Right lobe of liver (tissue), 6 donors: ENCODE measurements around the gene KCNH5. TPM values are rescaled to one million over a fixed set of nuclear protein-coding genes. Genes with fewer than 3 reads are reported as not detected.

ENCODE experiments used
- ATAC-seq, 4 donors: fragments of 200-7000 bp; cut with Tn5 transposase; one replicate each; pipeline ENCODE4 v1.9.1; 2020; ENCODE audit warnings: mild to moderate bottlenecking in 4 of 4, moderate library complexity in 4 of 4
- DNase-seq, 3 donors: peaks; one replicate each; pipeline ENCODE4 v3.0.0-alpha.2; 2020
- H3K27ac ChIP-seq, 3 donors: fragments of 200-600 bp; one replicate each; pipeline ENCODE4 v1.8.0; 2022
- H3K27me3 ChIP-seq, 2 donors: fragments of 200-600 bp; one replicate each; pipeline ENCODE4 v1.8.0; 2022
- H3K36me3 ChIP-seq, 4 donors: fragments of 200-600 bp; sonication (generic) in 1 of 4; one replicate each; pipeline versions ENCODE4 v1.5.1 to v1.8.0; 2017 to 2022; ENCODE audit warnings: control low read depth in 1 of 4
- H3K4me1 ChIP-seq, 4 donors: fragments of 200-600 bp; sonication (generic) in 1 of 4; one replicate each; pipeline versions ENCODE4 v1.5.1 to v1.8.0; 2017 to 2022; ENCODE audit warnings: control low read depth in 1 of 4
- H3K4me3 ChIP-seq, 3 donors: fragments of 200-600 bp; one replicate each; pipeline ENCODE4 v1.8.0; 2022
- H3K9me3 ChIP-seq, 4 donors: fragments of 200-600 bp; sonication (generic) in 1 of 4; one replicate each; pipeline versions ENCODE4 v1.5.1 to v1.8.0; 2017 to 2022; ENCODE audit warnings: control low read depth in 1 of 4
- CTCF ChIP-seq, 4 donors: fragments of 200-600 bp in 3 of 4; fragments of 450-650 bp in 1 of 4; IDR thresholded peaks; one replicate each; pipeline versions ENCODE4 v1.5.1 to v1.8.0; 2016 to 2022; ENCODE audit warnings: antibody characterized with exemption in 4 of 4, mild to moderate bottlenecking in 2 of 4
- POLR2A ChIP-seq: fragments of 450-650 bp; IDR thresholded peaks from one replicate; pipeline ENCODE4 v1.6.1; 2017; ENCODE audit warnings: antibody characterized with exemption, mild to moderate bottlenecking
- WGBS: methylation state at CpG from one replicate; pipeline ENCODE4 v1.1.6; 2018; ENCODE audit warnings: low coverage, low lambda C conversion rate; ENCODE audit not compliant: insufficient coverage; ENCODE audit errors: missing lambda C conversion rate; 5-methylcytosine and 5-hydroxymethylcytosine counted together
- intact Hi-C, 2 donors: fragments of 100-400 bp; cut with DNase I; formaldehyde crosslinking; loops; one replicate each; pipeline versions ENCODE4 v1.11.2 to v1.14.1; 2022
- total RNA-seq, 6 experiments: library from RNA; depleted of rRNA in 2 of 6; stranded (reverse); fragments of >200 nt in 2 of 6; fragmentation: NEBNext Ultra II Directional in 3 of 6; extraction: Animal tissue kit (Norgen Biotek cat#: 25700) in 3 of 6; gene quantifications; one replicate each; pipeline versions ENCODE4 v1.1.0 to v1.2.4, GENCODE V29; 2016 to 2023
- donor health status: DM: no; HTN: yes; CAD: no.
- donor health status: DM: no; HTN: no; CAD: no.
- donor health status: DM: no; HTN: no; CAD: no.
- donor health status: DM: no; HTN: yes; CAD: no.
- donor health status: DM: no; HTN: yes; CAD: no.

Gene KCNH5
- total RNA-seq, 6 experiments from 2014 or later, result not detected

DNA sequence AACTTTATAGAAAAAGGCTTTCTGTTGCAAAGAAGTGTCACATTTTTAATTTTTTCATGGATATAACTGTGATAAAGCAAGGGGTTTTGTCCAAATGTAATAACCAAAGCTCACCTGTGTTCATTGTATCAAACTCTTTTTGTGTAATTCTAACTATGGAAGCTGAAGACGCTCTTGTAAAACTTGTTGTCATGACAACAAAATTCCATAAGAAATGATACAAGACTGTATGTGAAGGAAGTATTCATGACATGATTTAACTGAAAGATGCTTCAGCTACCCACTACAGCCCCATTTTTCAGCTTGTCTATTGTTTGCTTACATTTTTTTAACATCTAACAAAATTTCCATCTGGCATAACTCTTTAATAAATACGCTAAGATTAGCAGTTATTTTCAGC is 360.9 kb downstream of the KCNH5 start:
- TF ChIP-seq CTCF (IDR thresholded peaks at IDR 0.05), result no peak
- TF ChIP-seq POLR2A, result no peak
- H3K4me3 ChIP-seq, result no peak overlapping the region
- H3K27me3 ChIP-seq, result no peaks in the 10 kb centered on the region
- H3K27ac ChIP-seq, result no peak overlapping the region
- no peaks in the 10 kb centered on the region for H3K36me3 ChIP-seq
- no peaks in the 10 kb centered on the region for H3K9me3 ChIP-seq
- intact Hi-C loops, result no loop called here
- ATAC-seq (no peak), DNase-seq (no peak)
- H3K4me1 ChIP-seq, result no peaks in the 10 kb centered on the region
- 71% methylated on average over 2 of the region's 2 CpGs for WGBS

DNA sequence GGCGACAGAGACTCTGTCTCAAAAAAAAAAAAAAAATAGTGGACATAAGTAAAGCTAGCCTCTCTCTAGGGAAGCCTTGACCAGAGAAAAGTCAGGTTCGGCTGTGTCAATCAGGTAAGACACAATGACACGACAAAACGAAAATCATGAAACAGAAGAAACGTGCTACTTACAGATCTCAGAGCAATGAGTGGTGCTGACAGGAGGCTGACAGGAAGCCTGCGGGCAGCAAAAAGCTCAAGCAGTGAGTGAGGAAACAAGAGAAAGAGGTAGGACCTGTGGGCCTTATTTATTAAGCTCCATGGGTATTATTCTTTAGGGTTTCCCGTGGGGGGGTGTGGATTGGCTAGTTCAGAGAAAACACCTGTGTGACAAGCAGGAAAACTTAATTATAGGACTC is 363.1 kb downstream of the KCNH5 start:
- DNase-seq (no peak), ATAC-seq (no peak)
- Histone ChIP-seq H3K4me3 (no peak overlapping the region), H3K27me3 (no peaks in the 10 kb centered on the region), H3K36me3 (no peaks in the 10 kb centered on the region), H3K27ac (no peak overlapping the region), H3K4me1 (no peaks in the 10 kb centered on the region), H3K9me3 (no peaks in the 10 kb centered on the region)
- intact Hi-C loops, result no loop called here
- WGBS, result 76% methylated on average over 7 of the region's 7 CpGs
- TF ChIP-seq POLR2A (no peak), CTCF (IDR thresholded peaks at IDR 0.05) (no peak)

- H3K27ac ChIP-seq, result no peak overlapping the region
- H3K27me3 ChIP-seq, result no peaks in the 10 kb centered on the region
- H3K4me3 ChIP-seq, result no peak overlapping the region
- TF ChIP-seq POLR2A (no peak), CTCF (IDR thresholded peaks at IDR 0.05) (no peak)
- ATAC-seq, result no peak
- H3K36me3 ChIP-seq, result no peaks in the 10 kb centered on the region
- intact Hi-C loops, result no loop called here
- no peak for DNase-seq
- 41% methylated on average over 4 of the region's 4 CpGs for WGBS
- no peaks in the 10 kb centered on the region for H3K4me1 ChIP-seq
- no peaks in the 10 kb centered on the region for H3K9me3 ChIP-seq
Observed at GRCh38 chr14:62674563-62675237, 370.6 kb downstream of the KCNH5 start.

GRCh38 chr14:62673014-62673755 is 372.1 kb downstream of the KCNH5 start:
- Histone ChIP-seq H3K9me3 (no peaks in the 10 kb centered on the region), H3K4me1 (no peaks in the 10 kb centered on the region), H3K27me3 (no peaks in the 10 kb centered on the region), H3K36me3 (no peaks in the 10 kb centered on the region), H3K27ac (no peak overlapping the region), H3K4me3 (no peak overlapping the region)
- intact Hi-C loops, result no loop called here
- TF ChIP-seq CTCF (IDR thresholded peaks at IDR 0.05) (no peak), POLR2A (no peak)
- 65% methylated on average over 3 of the region's 4 CpGs for WGBS
- DNase-seq, result no peak
- ATAC-seq, result no peak
